Measurements from ENCODE around the gene RILPL1. TPM values are rescaled to one million over a fixed set of nuclear protein-coding genes. Genes with fewer than 3 reads are reported as not detected.
A peak's percentile ranks its signal among the peaks of the same experiment; 100 is the strongest.

The RILPL1 gene
- total RNA-seq, 1 donor from 2014 or later, result 0.67 TPM

GRCh38 chr12:123442774-123443173 lies 90.7 kb downstream of the RILPL1 start:
- CTCF ChIA-PET, result no interaction called here
- DNase-seq (no peak), ATAC-seq (ENCODE audit: low read depth) (no peak)
- Mint-ChIP-seq H3K36me3 (ENCODE audit: low read depth) (no peaks in the 10 kb centered on the region), H3K27me3 (no peaks in the 10 kb centered on the region), H3K27ac (peak overlapping the region; percentile 61), H3K9me3 (no peaks in the 10 kb centered on the region), H3K4me3 (no peak overlapping the region), H3K4me1 (peaks cover 47% of the 10 kb centered on the region)
- POLR2A ChIA-PET, result interaction anchor here (0.7 to 3.7 kb wide), 6 partner anchors 8 to 77 kb away, joined by 3 to 34 read pairs (median 8); partner anchors contain the start of genes RILPL2 and SNRNP35
- TF ChIP-seq CTCF (IDR thresholded peaks at IDR 0.05), result no peak
- intact Hi-C loops (cut with micrococcal nuclease), result no loop called here

DNA sequence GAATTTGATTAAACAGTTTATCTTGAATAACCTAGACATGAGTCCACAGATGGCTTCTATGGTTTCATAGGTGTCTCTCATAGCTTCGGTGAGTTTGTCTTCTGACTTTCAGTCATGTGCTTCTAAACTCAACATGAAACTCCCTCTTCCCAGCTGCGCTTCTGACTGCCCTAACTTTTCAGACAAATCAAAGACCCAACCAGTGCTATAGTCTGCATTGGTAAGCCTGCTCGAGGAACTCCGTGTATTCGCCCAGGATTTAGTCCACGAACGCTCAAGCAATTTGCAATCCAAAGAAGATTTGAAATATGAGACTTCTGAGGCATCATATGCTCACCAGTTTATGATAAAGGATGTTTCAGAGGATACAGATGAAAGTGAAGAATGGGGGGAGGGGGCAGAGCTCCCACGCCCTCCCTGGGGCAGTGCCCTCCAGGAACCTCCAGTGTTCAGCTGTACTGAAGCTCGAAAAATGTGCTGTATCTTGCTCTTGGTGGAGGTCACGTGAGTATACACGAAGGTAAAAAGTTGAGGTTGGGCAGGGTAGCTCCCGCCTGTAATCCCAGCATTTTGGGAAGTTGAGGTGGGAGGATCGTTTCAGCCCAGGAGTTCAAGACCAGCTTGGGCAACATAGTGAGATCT lies 91.9 kb downstream of the RILPL1 start:
- H3K4me3 Mint-ChIP-seq, result peak overlapping the region; percentile 47
- CTCF ChIA-PET, result interaction anchor here (0.9 kb wide), 1 partner anchor 15 kb away, joined by 3 read pairs; no protein-coding TSS in a partner anchor
- H3K27me3 Mint-ChIP-seq, result no peaks in the 10 kb centered on the region
- H3K27ac Mint-ChIP-seq, result peak overlapping the region; percentile 80
- peaks cover 48% of the 10 kb centered on the region for H3K4me1 Mint-ChIP-seq
- DNase-seq (no peak), ATAC-seq (ENCODE audit: low read depth) (peak; percentile 15)
- no peaks in the 10 kb centered on the region for H3K36me3 Mint-ChIP-seq (ENCODE audit: low read depth)
- POLR2A ChIA-PET, result interaction anchor here (0.5 to 3.4 kb wide), 8 partner anchors 11 to 208 kb away, joined by 5 to 23 read pairs (median 8); partner anchors contain the start of gene SNRNP35
- intact Hi-C loops (cut with micrococcal nuclease), result no loop called here
- H3K9me3 Mint-ChIP-seq, result no peaks in the 10 kb centered on the region
- TF ChIP-seq CTCF (IDR thresholded peaks at IDR 0.05), result no peak

DNA sequence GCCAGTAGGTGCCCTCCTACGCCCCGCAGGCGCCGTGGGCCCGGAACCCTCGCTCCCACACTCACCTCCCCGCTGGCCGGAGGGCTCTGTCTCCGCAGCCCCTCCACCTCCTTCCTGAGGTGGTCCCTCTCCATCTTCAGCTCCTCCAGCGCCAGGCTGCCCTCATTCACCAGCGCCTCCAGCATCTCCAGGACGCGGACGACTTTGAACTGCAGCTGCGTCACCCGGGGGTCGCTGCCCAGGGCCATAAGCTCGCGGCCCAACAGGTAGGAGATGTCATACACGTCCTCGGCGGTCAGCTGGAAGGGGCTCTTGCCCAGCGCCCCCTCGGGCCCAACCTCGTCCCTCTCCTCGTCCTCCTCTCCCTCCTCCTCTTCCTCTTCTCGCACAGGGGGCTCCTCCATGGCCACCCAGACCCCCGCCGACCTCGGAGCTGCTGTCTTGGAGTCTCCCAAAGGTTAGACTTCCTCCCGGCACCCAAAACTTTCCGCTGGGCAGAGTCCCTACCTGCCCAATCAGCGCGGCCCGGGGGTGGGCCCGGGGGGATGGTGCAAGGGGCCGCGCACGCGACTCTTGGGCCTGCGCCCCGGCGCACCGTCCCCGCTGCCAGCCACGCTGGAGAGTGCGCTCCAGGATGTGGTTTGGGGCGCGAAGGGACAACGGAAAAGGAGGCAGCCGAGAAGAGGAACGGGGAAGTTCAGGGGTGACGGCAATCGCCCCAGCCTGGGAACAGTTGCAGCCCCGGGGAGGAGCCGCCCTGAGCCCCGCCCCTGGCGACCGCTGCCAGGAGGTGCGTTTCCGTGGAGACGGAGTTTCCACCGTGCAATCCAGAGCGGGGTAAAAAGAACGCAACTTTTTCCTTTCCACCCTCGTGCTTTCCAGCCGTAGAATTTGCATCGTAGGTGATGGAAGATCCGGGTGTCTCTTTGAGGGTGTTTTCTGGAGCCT lies 97.2 kb downstream of the RILPL1 start, which contains the start of gene RILPL2:
TSS of gene RILPL2 (minus strand) at position 668 of the 948 bp plus-strand sequence. CDS start at position 404, 264 bp downstream.
- no peak for TF ChIP-seq CTCF (IDR thresholded peaks at IDR 0.05)
- Mint-ChIP-seq H3K4me1 (peaks cover 52% of the 10 kb centered on the region), H3K9me3 (no peaks in the 10 kb centered on the region), H3K27me3 (no peaks in the 10 kb centered on the region), H3K4me3 (peak within 1 kb of the TSS; percentile 98), H3K36me3 (ENCODE audit: low read depth) (peaks cover 12% of the 10 kb centered on the region), H3K27ac (peak within 1 kb of the TSS; percentile 97)
- ChIA-PET CTCF (interaction anchor here (0.7 to 1.1 kb wide), 2 partner anchors 9 to 12 kb away, joined by 3 to 4 read pairs; no protein-coding TSS in a partner anchor), POLR2A (interaction anchor here (0.6 to 4.7 kb wide), 13 partner anchors 8 to 71 kb away, joined by 3 to 44 read pairs (median 5); partner anchors contain the start of genes SBNO1 and SNRNP35)
- DNase-seq, result peak; percentile 93
- peak; percentile 83 for ATAC-seq (ENCODE audit: low read depth)
- intact Hi-C loops (cut with micrococcal nuclease), result loop anchor here (1.0 to 5.0 kb wide), 6 partner anchors 9 to 146 kb away; partner anchors contain the start of genes RILPL1, SNRNP35 and TMED2

- Mint-ChIP-seq H3K27me3 (no peaks in the 10 kb centered on the region), H3K4me3 (peak overlapping the region; percentile 98), H3K9me3 (no peaks in the 10 kb centered on the region), H3K4me1 (peaks cover 54% of the 10 kb centered on the region), H3K27ac (peak overlapping the region; percentile 97), H3K36me3 (ENCODE audit: low read depth) (peaks cover 18% of the 10 kb centered on the region)
- intact Hi-C loops (cut with micrococcal nuclease), result loop anchor here (1.0 to 5.0 kb wide), 6 partner anchors 8 to 147 kb away; partner anchors contain the start of genes RILPL1, SNRNP35 and TMED2
- ChIA-PET CTCF (interaction anchor here (0.7 to 1.1 kb wide), 2 partner anchors 8 to 13 kb away, joined by 3 to 4 read pairs; no protein-coding TSS in a partner anchor), POLR2A (interaction anchor here (0.7 to 4.7 kb wide), 11 partner anchors 8 to 70 kb away, joined by 3 to 44 read pairs (median 6); partner anchors contain the start of genes SBNO1 and SNRNP35)
- DNase-seq (no peak), ATAC-seq (ENCODE audit: low read depth) (no peak)
- no peak for TF ChIP-seq CTCF (IDR thresholded peaks at IDR 0.05)
Measured at GRCh38 chr12:123435636-123436016, 97.9 kb downstream of the RILPL1 start.

All from activated B cell treated with CpG ODN at 0.5 μM for 24 hours (primary cell).